Posterior cingulate gyrus (tissue), 11 donors: ENCODE results near the gene DZANK1.
A peak's percentile ranks its signal among the peaks of the same experiment; 100 is the strongest.
"Not testable (repeated sequence)": the region's sequence is repeated elsewhere in the genome, so short reads cannot be mapped to it uniquely, and the experiment has no call there.

Experiments
- DNase-seq, 10 donors: peaks; one replicate each; pipeline versions ENCODE4 v3.0.0 to v3.0.0-alpha.2; 2020 to 2021; ENCODE audit warnings: mixed read lengths in 3 of 10
- intact Hi-C: fragments of 100-400 bp; cut with DNase I; formaldehyde crosslinking; loops from one replicate; pipeline ENCODE4 v1.15.1; 2023

Gene DZANK1

DNA sequence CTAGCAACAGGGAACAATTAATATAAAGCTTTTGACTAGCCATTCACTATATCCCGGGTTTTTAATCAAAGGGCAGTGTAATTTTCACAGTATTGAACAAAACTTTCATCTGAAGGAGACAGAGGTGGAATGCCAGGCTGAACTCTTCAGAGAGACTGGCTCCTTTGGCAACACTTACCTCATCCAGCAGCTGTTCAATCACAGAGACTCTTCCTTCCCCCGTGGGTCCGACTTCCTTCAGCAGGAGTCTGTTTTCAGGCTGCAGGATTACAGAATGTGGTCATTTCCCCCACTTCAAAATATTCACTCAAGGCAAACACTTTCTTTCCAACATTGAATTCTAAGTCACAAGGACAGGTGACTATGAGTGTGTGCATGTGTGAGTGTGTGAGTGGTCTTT is 76.6 kb downstream of the DZANK1 start:
- no peak for DNase-seq
- intact Hi-C loops, result no loop called here

DNA sequence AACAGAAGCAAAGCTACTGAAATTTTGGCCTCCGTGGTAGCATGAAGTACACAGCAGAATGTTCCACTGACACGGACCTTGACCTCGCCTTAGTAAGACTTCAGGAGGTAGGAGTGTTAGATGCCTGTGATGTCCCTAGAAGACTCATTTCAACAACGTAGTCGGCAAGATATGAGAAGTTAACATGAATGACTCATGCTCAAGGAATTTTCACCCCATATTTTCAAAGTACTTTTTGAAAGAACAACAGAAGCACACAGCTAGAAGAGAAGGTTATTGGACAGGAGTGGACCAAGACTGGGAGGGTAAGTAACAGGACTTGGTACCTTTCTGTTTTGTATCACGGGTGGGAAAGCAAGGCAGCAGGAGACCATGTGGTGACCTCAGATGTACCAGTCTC is 78.0 kb downstream of the DZANK1 start:
- intact Hi-C loops, result no loop called here
- no peak for DNase-seq

DNA sequence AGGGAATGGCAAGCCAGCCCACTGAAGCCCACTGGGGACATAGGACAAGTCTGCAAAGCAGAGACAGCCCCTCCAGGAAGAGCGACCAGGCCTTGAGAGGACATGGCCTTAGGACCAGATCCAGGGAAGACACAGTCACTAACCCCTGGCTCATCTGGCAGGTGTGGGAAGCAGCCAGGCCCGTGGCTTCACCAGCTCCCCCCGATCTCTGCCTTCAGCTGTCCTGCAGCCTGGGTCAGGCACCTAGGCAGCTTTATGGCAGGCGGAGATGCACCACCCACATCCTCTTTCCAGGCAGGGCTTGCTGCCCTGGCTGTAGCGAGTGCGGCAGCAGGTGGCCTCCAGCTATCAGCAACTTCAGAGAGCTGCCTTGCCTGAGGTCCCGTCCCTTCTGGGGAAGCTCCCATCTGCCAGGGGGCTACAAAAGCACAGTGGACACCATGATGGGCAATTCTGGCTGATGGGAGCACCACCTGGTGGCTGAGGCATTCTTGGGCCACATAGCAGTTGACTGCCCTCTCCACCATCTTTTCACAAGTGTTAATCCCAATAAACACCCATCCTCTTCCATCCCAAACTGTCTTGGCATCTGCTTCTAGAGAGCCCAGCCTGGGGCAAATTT is 85.8 kb downstream of the DZANK1 start:
- no peak for DNase-seq
- intact Hi-C loops, result no loop called here

DNA sequence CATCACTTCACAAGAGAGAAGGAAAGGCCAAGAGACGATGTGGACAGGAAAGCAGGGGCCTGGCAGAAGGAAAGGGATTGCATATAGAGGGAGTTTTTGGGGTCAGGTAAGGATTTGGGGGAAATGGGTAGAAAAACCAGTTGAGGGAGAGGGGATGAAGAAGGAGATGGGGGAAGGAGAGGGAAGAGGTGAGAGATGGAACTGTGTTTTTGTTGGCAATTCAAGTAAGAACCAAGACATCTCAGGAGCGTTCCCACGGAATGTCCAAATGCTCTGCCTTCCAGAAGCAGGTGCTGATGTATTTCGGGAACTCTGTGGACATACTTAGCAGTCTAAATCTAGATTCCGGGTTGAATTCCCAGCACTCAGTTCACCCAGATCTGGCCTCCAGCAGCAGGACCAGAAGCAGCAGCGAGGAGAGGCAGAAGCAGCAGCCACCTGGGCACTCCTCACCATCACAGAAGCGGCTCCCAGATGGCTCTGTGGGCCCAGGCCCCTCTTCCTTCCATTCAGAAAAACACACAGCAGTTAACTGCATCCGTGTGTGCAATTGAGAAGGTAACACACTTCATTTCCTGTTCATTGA is 88.8 kb downstream of the DZANK1 start:
- intact Hi-C loops, result no loop called here
- peak in 6 of 10 donors; percentile 13 to 89 (median 40) for DNase-seq

DNA sequence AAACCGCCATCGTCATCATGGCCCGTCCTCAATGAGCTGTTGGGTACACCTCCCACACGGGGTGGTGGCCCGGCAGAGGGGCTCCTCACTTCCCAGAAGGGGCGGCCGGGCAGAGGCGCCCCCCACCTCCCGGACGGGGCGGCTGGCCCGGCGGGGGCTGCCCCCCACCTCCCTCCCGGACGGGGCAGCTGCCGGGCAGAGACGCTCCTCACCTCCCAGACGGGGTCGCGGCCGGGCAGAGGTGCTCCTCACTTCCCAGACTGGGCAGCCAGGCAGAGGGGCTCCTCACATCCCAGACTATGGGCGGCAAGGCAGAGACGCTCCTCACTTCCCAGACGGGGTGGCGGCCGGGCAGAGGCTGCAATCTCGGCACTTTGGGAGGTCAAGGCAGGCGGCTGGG is 91.3 kb downstream of the DZANK1 start:
- DNase-seq, result peak in 1 of 10 donors; percentile 48
- intact Hi-C loops, result not testable (repeated sequence)

DNA sequence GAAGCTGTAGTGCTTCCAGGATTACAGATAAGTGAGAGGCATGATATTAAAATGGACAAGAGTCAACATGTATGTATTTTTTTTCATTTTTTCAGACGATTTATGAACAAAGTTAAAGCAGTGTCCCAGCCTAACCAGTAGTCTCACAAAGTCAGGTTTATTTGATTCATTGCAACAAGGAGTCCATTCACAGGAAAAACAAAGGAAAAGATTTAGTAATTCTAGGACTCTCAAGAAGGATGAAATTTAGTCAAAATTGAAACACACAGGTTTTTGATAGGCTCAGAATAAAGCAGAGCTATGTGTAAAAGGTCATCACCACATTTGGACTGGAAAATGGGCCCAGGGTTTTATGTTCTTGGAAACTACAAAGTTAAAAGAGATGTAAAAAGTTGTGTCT is 94.5 kb downstream of the DZANK1 start:
- intact Hi-C loops, result no loop called here

DNA sequence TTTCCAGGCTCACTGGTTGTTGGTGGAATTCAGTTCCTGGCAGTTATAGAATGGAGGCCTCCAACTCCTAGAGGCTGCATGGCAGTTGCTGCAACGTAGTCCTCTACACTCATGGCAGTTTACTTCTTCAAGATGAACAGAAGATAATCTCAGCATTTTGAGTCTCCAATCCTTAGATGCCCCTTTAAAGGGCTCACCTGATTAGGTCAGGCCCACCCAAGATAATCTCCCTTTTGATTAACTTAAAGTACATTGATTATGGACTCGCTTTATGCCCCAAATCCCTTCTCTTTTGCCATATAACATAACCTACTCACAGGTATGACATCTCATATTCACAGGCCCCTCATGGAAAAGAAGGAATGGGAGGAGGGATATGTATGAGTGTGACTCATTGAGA is 102.1 kb downstream of the DZANK1 start:
- intact Hi-C loops, result no loop called here
- DNase-seq, result no peak

More for the DNA sequence above, 94.5 kb downstream of the DZANK1 start:
- DNase-seq, result no peak

DNA sequence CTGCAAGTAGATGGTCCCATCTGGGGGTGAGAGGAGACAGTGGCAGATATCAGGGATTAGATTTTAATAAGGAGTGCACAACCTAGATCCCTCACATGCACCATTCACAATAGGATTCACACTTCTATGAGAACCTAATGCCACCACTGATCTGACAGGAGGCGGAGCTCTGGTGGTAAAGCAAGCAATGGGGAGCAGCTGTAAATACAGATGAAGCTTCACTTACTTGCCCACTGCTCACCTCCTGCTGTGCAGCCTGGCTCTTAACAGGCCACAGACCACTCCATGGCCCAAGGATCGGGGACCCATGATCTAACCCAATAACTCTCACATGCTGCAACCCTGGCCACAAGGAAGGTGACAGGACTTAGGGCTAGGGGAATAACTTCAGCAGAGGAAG is 103.1 kb downstream of the DZANK1 start:
- peak in 1 of 10 donors; percentile 34 for DNase-seq
- intact Hi-C loops, result no loop called here

DNA sequence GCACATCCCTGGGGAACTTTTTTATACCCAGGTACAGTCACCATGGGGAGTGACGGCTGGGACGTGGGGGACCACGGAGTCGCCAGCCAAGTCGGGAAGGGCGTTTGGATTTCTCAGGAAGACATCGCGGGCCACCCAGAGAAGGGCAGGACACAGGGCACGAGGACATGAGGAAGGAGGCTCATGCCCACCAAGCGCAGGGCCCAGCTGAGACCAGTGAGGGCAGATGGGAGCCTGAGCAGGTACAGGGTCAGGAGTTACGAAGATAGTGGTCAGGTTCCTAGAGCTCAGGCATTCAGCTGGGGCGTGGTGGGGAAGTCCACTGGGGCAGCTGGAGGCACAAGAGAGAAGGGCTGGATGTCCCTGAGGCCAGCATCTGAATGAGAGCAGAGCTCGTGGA is 103.9 kb downstream of the DZANK1 start:
- intact Hi-C loops, result no loop called here
- peak in 1 of 10 donors; percentile 70 for DNase-seq

DNA sequence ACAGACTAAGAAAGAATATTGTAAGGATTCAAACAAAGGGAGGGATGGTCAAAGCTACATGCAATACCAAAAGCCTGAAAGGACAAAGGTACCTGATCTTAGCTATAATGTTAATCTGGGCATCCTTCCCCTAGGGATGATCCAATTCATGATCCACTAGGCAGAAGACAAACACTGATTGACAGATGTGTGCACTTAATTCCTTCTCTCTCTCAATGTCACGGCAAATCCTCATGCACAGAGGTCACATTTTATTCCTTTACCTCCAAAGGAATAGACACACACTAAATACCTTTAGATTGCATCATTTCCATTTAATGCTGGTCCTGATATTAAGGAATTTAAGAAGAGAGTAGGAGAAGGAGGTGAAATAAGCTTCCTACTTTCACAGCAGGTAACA is 105.2 kb downstream of the DZANK1 start:
- DNase-seq, result no peak
- intact Hi-C loops, result no loop called here

DNA sequence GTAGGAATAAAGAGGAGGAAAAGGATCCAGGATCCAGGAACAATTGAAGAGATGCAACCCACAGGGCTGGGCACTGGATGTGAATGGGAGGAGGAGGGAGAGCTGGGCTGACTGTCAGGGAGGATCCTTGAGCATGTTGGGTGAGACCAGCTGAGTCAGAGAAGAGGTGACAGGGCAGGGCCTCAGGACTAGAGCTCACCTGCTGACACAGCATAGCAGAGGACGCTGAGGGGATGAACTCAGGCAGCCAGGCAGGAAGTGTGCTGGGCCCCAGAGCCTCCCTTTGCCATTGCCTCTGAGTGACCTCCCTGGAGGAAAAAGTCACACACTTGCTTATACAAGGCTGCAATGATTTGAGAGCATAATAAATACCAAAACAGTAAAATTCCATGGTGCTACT is 106.2 kb downstream of the DZANK1 start:
- peak in 1 of 10 donors; percentile 40 for DNase-seq
- intact Hi-C loops, result no loop called here

DNA sequence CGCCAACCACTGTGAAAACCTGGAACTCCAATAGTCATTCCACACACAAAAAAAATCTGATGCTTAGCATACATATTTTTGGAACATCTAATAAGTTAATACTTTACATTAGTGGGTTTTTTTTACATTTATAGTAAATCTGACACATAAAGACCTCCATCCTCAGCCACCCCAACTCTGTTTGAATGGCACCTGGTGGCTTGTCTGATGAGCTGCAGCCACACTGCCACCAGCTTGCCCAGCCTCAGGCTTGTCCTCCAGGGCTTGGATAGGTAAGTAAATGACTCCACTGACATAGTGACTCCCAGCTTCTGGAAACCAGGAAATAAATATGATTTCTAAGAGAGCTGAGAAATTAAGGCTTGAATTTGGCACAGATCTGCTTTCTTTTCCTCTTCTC is 107.0 kb downstream of the DZANK1 start:
- intact Hi-C loops, result no loop called here
- peak in 1 of 10 donors; percentile 22 for DNase-seq

DNA sequence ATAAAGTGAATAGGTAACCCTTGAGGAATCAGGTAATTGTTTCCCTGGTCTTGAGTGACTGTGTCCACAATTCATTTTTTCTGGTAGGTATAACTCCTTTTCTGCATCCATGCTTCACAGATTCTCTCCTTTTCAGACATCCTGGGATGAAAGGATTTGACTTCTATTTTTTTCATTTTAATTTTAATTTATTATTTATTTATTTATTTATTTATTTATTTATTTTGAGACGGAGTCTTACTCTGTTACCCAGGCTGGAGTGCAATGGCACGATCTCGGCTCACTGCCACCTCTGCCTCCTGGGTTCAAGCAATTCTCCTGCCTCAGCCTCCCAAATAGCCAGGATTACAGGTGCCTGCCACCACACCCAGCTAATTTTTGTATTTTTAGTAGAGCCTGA is 117.1 kb downstream of the DZANK1 start:
- DNase-seq, intact Hi-C loops: not testable (repeated sequence)
